DOHH2 (cell line): ENCODE data around the gene ABTB2.

Experiments used
- CTCF ChIP-seq: fragments of 200-600 bp; sonication (generic); IDR thresholded peaks from one replicate; pipeline ENCODE4 v1.5.1; 2014; ENCODE audit warnings: antibody characterized with exemption, mild to moderate bottlenecking, low read depth, low read length; ENCODE audit not compliant: poor library complexity, severe bottlenecking
- EZH2phosphoT487 ChIP-seq: fragments of 200-600 bp; sonication (generic); IDR thresholded peaks from 2 replicates; pipeline ENCODE4 v1.6.1; 2017; ENCODE audit warnings: borderline replicate concordance, mild to moderate bottlenecking, antibody characterized with exemption, low read length, moderate library complexity, mixed read lengths

- TF ChIP-seq CTCF (no peak), EZH2phosphoT487 (no peak)
Observed at GRCh38 chr11:34252015-34252414, 105.8 kb downstream of the ABTB2 start.
